HepG2 (cell line): Measurements from ENCODE around the gene CASS4. TPM values are rescaled to one million over a fixed set of nuclear protein-coding genes. Genes with fewer than 3 reads are reported as not detected.
A peak's percentile ranks its signal among the peaks of the same experiment; 100 is the strongest.

Experiments
- CEBPB ChIP-seq: IDR thresholded peaks from 2 replicates; pipeline ENCODE4 v1.6.1; 2011; ENCODE audit warnings: low read depth, low read length, improper control_type of control experiment, borderline replicate concordance
- CEBPG ChIP-seq: IDR thresholded peaks from 2 replicates; pipeline ENCODE4 v1.6.1; 2016
- CREBL2 ChIP-seq: sonication (generic); formaldehyde crosslinking; IDR thresholded peaks from 2 replicates; pipeline ENCODE4 v1.8.1; 2023; ENCODE audit warnings: missing genetic modification reagents, mild to moderate bottlenecking, borderline replicate concordance
- HNRNPUL1 ChIP-seq: fragments of 200-400 bp; formaldehyde crosslinking; IDR thresholded peaks from 2 replicates; pipeline ENCODE4 v1.6.1; 2017; ENCODE audit warnings: low read depth, mild to moderate bottlenecking, low read length, moderate library complexity
- ISL2 ChIP-seq: sonication (generic); formaldehyde crosslinking; IDR thresholded peaks from 2 replicates; pipeline ENCODE4 v1.5.0; 2020; ENCODE audit warnings: missing genetic modification reagents
- LRRFIP1 ChIP-seq: sonication (generic); formaldehyde crosslinking; conservative IDR thresholded peaks from 2 replicates; pipeline ENCODE4 v1.4.0; 2020; ENCODE audit warnings: missing genetic modification reagents
- MAX ChIP-seq: IDR thresholded peaks from 2 replicates; pipeline ENCODE4 v1.6.1; 2012; ENCODE audit warnings: inconsistent platforms
- MYNN ChIP-seq: sonication (generic); formaldehyde crosslinking; IDR thresholded peaks from 2 replicates; pipeline ENCODE4 v1.4.0; 2020; ENCODE audit warnings: mild to moderate bottlenecking, low read depth, missing genetic modification reagents
- NBN ChIP-seq: fragments of 450-650 bp; conservative IDR thresholded peaks from 2 replicates; pipeline ENCODE4 v1.6.1; 2017
- PHF21A ChIP-seq: sonication (generic); formaldehyde crosslinking; IDR thresholded peaks from 2 replicates; pipeline ENCODE4 v1.5.0; 2020; ENCODE audit warnings: mild to moderate bottlenecking, missing genetic modification reagents
- PHF8 ChIP-seq: sonication (generic); formaldehyde crosslinking; IDR thresholded peaks from 2 replicates; pipeline ENCODE4 v1.5.0; 2020; ENCODE audit warnings: missing genetic modification reagents
- RELA ChIP-seq: sonication (generic); formaldehyde crosslinking; IDR thresholded peaks from 2 replicates; pipeline ENCODE4 v1.4.0; 2020; ENCODE audit warnings: missing genetic modification reagents
- SOX5 ChIP-seq: IDR thresholded peaks from 2 replicates; pipeline ENCODE4 v1.6.1; 2016; ENCODE audit warnings: borderline replicate concordance
- SRF ChIP-seq: IDR thresholded peaks from 2 replicates; pipeline ENCODE4 v1.6.1; 2011; ENCODE audit warnings: mild to moderate bottlenecking, low read depth, low read length, moderate library complexity
- XRCC5 ChIP-seq: fragments of 200-400 bp; formaldehyde crosslinking; optimal IDR thresholded peaks from 2 replicates; pipeline ENCODE3; 2017; ENCODE audit warnings: mild to moderate bottlenecking, low read length
- ZBTB7A ChIP-seq: sonication (generic); formaldehyde crosslinking; IDR thresholded peaks from 2 replicates; pipeline ENCODE4 v1.8.0; 2022; ENCODE audit warnings: mild to moderate bottlenecking, missing genetic modification reagents
- ZMYM4 ChIP-seq: sonication (generic); formaldehyde crosslinking; IDR thresholded peaks from 2 replicates; pipeline ENCODE4 v1.8.1; 2023; ENCODE audit warnings: mild to moderate bottlenecking, missing genetic modification reagents
- ZNF33A ChIP-seq: sonication (generic); formaldehyde crosslinking; IDR thresholded peaks from 2 replicates; pipeline ENCODE4 v1.5.1; 2020; ENCODE audit warnings: missing genetic modification reagents, mild to moderate bottlenecking, moderate library complexity, borderline replicate concordance
- ZNF564 ChIP-seq: sonication (generic); formaldehyde crosslinking; IDR thresholded peaks from 2 replicates; pipeline ENCODE4 v1.8.1; 2023; ENCODE audit warnings: mild to moderate bottlenecking, missing genetic modification reagents
- polyA plus RNA-seq, 8 experiments: library from polyadenylated mRNA; depleted of rRNA in 3 of 8; stranded (reverse) in 7 of 8; unstranded in 1 of 8; fragments of >200 nt; fragmentation: Illumina TruSeq in 4 of 8; extraction: Trizol in 4 of 8; gene quantifications; 2 replicates each; pipeline versions ENCODE4 v1.2.1 to v1.2.3, GENCODE V29; 2011 to 2016; ENCODE audit warnings: low read depth in 4 of 8, missing spikeins in 1 of 8, mixed read lengths in 1 of 8; ENCODE audit not compliant: insufficient read depth in 1 of 8
- total RNA-seq, 5 experiments: library from RNA; depleted of rRNA; stranded (reverse); fragments of >200 nt; fragmentation: Illumina TruSeq; extraction: Trizol; gene quantifications; 2 replicates each; pipeline ENCODE4 v1.2.3, GENCODE V29; 2016; ENCODE audit warnings: low read depth in 1 of 5
- TF ChIP-seq, protein P1 (sequence below): sonication (generic); formaldehyde crosslinking; IDR thresholded peaks from 2 replicates; pipeline ENCODE4 v1.4.0; 2020; ENCODE audit warnings: missing genetic modification reagents
- TF ChIP-seq, protein P2 (sequence below): sonication (generic); formaldehyde crosslinking; IDR thresholded peaks from 2 replicates; pipeline ENCODE4 v1.4.0; 2020; ENCODE audit warnings: mild to moderate bottlenecking, missing genetic modification reagents
- TF ChIP-seq, protein P3 (sequence below): sonication (generic); formaldehyde crosslinking; IDR thresholded peaks from 2 replicates; pipeline ENCODE4 v1.5.0; 2020; ENCODE audit warnings: missing genetic modification reagents
- TF ChIP-seq, protein P4 (sequence below): sonication (generic); formaldehyde crosslinking; IDR thresholded peaks from 2 replicates; pipeline ENCODE4 v1.5.0; 2020; ENCODE audit warnings: mild to moderate bottlenecking, low read depth, missing genetic modification reagents, borderline replicate concordance

Gene CASS4
- total and polyA plus RNA-seq, 2 of the 13 experiments (the other 11 are each of a cell fraction or from before 2014, with no cell fraction given), result 0.17 to 0.49 TPM

DNA sequence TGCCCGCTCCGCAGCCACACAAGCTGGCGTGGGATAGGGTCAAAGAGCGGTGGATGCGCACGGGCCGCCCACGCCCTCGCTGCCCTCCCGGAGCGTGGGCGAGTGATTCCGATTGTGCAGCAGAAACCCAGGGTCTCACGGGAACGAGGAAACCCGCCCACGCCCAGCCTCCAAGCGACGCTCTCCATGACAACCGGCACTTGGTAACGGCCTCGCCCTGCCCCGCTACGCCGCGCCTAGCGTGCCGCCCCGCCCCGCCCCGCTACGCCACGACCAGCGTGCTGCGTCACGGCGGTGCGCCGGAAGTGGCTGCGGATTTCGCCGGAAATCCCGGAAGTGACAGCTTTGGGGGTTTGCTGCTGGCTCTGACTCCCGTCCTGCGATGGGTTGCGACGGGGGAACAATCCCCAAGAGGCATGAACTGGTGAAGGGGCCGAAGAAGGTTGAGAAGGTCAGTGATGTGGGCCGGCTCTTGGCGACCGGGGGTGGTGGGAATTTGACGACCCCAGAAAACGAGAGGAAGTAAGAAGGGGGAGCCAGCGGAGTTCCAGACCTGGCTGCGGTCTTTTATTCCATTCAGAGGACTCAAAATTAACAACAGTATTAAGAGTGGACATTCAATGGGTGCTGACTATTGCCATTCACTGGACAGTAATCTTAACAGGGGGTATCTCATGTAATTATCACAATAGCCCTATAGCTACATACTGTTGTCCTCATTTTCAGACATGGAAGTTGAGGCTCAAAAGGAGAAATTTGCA lies 56.4 kb downstream of the CASS4 start, which contains the start of gene RTF2 (continued):
- TF ChIP-seq, protein P1, sequence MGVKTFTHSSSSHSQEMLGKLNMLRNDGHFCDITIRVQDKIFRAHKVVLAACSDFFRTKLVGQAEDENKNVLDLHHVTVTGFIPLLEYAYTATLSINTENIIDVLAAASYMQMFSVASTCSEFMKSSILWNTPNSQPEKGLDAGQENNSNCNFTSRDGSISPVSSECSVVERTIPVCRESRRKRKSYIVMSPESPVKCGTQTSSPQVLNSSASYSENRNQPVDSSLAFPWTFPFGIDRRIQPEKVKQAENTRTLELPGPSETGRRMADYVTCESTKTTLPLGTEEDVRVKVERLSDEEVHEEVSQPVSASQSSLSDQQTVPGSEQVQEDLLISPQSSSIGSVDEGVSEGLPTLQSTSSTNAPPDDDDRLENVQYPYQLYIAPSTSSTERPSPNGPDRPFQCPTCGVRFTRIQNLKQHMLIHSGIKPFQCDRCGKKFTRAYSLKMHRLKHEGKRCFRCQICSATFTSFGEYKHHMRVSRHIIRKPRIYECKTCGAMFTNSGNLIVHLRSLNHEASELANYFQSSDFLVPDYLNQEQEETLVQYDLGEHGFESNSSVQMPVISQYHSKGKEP, result peak; percentile 69
- TF ChIP-seq ZMYM4 (peak; percentile 99), MAX (peak; percentile 95), SOX5 (CRISPR knock-in tag) (peak; percentile 81), MYNN (CRISPR knock-in tag) (peak; percentile 96), PHF8 (CRISPR knock-in tag) (peak; percentile 94), NBN (no peak), ISL2 (CRISPR knock-in tag) (peak; percentile 93), ZNF33A (0 out of 2 replicates have a peak, but pooled peaks have one; percentile 90), ZNF564 (CRISPR knock-in tag) (0 out of 2 replicates have a peak, but pooled peaks have one; percentile 32), CEBPG (CRISPR knock-in tag) (peak; percentile 73), CREBL2 (0 out of 2 replicates have a peak, but pooled peaks have one; percentile 79), XRCC5 (peak; percentile 95), PHF21A (CRISPR knock-in tag) (0 out of 2 replicates have a peak, but pooled peaks have one; percentile 64), LRRFIP1 (CRISPR knock-in tag) (peak; percentile 46; the same call in 1 of the 2 replicates), SRF (peak; percentile 75), ZBTB7A (CRISPR knock-in tag) (no peak), RELA (CRISPR knock-in tag) (peak; percentile 93; the same call in 1 of the 2 replicates), CEBPB (no peak; the same call in 1 of the 2 replicates), HNRNPUL1 (0 out of 2 replicates have a peak, but pooled peaks have one; percentile 61)
- TF ChIP-seq, protein P2, sequence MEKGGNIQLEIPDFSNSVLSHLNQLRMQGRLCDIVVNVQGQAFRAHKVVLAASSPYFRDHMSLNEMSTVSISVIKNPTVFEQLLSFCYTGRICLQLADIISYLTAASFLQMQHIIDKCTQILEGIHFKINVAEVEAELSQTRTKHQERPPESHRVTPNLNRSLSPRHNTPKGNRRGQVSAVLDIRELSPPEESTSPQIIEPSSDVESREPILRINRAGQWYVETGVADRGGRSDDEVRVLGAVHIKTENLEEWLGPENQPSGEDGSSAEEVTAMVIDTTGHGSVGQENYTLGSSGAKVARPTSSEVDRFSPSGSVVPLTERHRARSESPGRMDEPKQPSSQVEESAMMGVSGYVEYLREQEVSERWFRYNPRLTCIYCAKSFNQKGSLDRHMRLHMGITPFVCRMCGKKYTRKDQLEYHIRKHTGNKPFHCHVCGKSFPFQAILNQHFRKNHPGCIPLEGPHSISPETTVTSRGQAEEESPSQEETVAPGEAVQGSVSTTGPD (CRISPR knock-in tag), result no peak
- TF ChIP-seq, protein P3, sequence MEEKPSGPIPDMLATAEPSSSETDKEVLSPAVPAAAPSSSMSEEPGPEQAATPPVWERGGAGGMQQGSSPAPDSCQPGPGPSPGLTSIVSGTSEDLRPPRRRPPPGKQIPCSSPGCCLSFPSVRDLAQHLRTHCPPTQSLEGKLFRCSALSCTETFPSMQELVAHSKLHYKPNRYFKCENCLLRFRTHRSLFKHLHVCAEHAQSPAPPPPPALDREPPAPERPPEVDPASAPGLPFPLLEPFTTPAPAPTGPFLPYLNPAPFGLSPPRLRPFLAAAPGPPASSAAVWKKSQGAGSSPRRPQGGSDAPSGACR (CRISPR knock-in tag), result peak; percentile 66; the same call in 1 of the 2 replicates
- TF ChIP-seq, protein P4, sequence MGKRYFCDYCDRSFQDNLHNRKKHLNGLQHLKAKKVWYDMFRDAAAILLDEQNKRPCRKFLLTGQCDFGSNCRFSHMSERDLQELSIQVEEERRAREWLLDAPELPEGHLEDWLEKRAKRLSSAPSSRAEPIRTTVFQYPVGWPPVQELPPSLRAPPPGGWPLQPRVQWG, result no peak
